PC-3 (cell line): ENCODE results near the gene CHRNA4.

ENCODE experiments used
- EZH2 ChIP-seq: fragments of 300-600 bp; sonication (generic); IDR thresholded peaks from one replicate; pipeline ENCODE4 v1.6.1; 2017; ENCODE audit warnings: antibody characterized with exemption, mild to moderate bottlenecking, low read length; ENCODE audit not compliant: unreplicated experiment
- EZH2phosphoT487 ChIP-seq: fragments of 300-600 bp; sonication (generic); IDR thresholded peaks from 2 replicates; pipeline ENCODE4 v1.6.1; 2018; ENCODE audit warnings: mild to moderate bottlenecking, antibody characterized with exemption, low read length, borderline replicate concordance
- TF ChIP-seq, protein P1 (sequence below): fragments of 300-600 bp; sonication (generic); conservative IDR thresholded peaks from 2 replicates; pipeline ENCODE4 v1.5.1; 2017; ENCODE audit warnings: antibody characterized with exemption, low read depth, mild to moderate bottlenecking, low read length

GRCh38 chr20:63362436-63363009, 1.4 kb upstream of the CHRNA4 start:
- TF ChIP-seq, protein P1, sequence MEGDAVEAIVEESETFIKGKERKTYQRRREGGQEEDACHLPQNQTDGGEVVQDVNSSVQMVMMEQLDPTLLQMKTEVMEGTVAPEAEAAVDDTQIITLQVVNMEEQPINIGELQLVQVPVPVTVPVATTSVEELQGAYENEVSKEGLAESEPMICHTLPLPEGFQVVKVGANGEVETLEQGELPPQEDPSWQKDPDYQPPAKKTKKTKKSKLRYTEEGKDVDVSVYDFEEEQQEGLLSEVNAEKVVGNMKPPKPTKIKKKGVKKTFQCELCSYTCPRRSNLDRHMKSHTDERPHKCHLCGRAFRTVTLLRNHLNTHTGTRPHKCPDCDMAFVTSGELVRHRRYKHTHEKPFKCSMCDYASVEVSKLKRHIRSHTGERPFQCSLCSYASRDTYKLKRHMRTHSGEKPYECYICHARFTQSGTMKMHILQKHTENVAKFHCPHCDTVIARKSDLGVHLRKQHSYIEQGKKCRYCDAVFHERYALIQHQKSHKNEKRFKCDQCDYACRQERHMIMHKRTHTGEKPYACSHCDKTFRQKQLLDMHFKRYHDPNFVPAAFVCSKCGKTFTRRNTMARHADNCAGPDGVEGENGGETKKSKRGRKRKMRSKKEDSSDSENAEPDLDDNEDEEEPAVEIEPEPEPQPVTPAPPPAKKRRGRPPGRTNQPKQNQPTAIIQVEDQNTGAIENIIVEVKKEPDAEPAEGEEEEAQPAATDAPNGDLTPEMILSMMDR = no peak
- TF ChIP-seq EZH2 (no peak), EZH2phosphoT487 (no peak)
